Heart left ventricle (tissue), 13 donors: ENCODE measurements around the gene PTGR3.

ENCODE experiments used
- CTCF ChIP-seq, 12 donors: fragments of 200-600 bp; sonication (generic) in 4 of 12; IDR thresholded peaks; one replicate each; pipeline versions ENCODE4 v1.5.0 to v1.8.0; 2018 to 2022; ENCODE audit warnings: antibody characterized with exemption in 12 of 12, mild to moderate bottlenecking in 5 of 12
- POLR2A ChIP-seq, 2 donors: fragments of 450-650 bp; IDR thresholded peaks; one replicate each; pipeline ENCODE4 v1.6.1; 2017; ENCODE audit warnings: antibody characterized with exemption in 2 of 2, mild to moderate bottlenecking in 2 of 2, moderate library complexity in 2 of 2
- donor health status: ischemic (EF 13 %, LVEDD 7.1; RV severe dilation, severe dysfunction).
- donor health status: DM: no; HTN: yes; CAD: no.
- donor health status: DM: no; HTN: no; CAD: no.
- donor health status: ischemic (EF 25% LVEDD 6.9; RV normal size, moderate dysfunction).
- donor health status: ischemic (EF 25% LVEDD 5.7; RV mildly dilated, moderate dysfunction).
- donor health status: ischemic (EF 35%, LVEDD 5.7; RV mildly dilated, moderate dysfunction).
- donor health status: nonischemic (EF 11% LVEDD 7.7; RV severe dilation, severe dysfunction).
- donor health status: DM: yes; HTN: yes; CAD: no.
- donor health status: PGD.
- donor health status: ischemic (EF 29% LVEDD 5.4; RV normal size, mild dysfunction).
- donor health status: nonischemic (EF 23%, LVEDD 6.1; RV moderate dilation, normal function).

- TF ChIP-seq CTCF (IDR thresholded peaks at IDR 0.05) (no peak), POLR2A (IDR thresholded peaks at IDR 0.05) (no peak)
Observed at GRCh38 chr18:75218065-75218923, 9.4 kb upstream of the PTGR3 start.
